Adrenal gland (tissue), 12 donors: ENCODE results near the gene DPP10. TPM values are rescaled to one million over a fixed set of nuclear protein-coding genes. Genes with fewer than 3 reads are reported as not detected.

Source experiments
- DNase-seq, 7 donors: peaks; one replicate each; pipeline ENCODE4 v3.0.0-alpha.2; 2019 to 2020
- H3K27ac ChIP-seq, 5 donors: fragments of 200-600 bp; sonication (generic) in 4 of 5; 1 replicate in 3 of 5; 2 replicates in 2 of 5; pipeline versions ENCODE4 v1.5.1 to v1.8.0; 2016 to 2020; ENCODE audit warnings: mild to moderate bottlenecking in 1 of 5
- H3K27me3 ChIP-seq: fragments of 200-600 bp; 2 replicates; pipeline ENCODE4 v1.8.0; 2021
- H3K36me3 ChIP-seq, 2 donors: fragments of 200-600 bp; replicated peaks in 1 of 2; 1 replicate in 1 of 2; 2 replicates in 1 of 2; pipeline versions ENCODE4 v1.5.1 to v1.8.0; 2018 to 2022
- H3K4me1 ChIP-seq, 2 donors: fragments of 200-600 bp; replicated peaks in 1 of 2; 1 replicate in 1 of 2; 2 replicates in 1 of 2; pipeline versions ENCODE4 v1.5.1 to v1.8.0; 2018 to 2021
- H3K4me3 ChIP-seq, 4 donors: fragments of 200-600 bp; sonication (generic) in 3 of 4; one replicate each; pipeline ENCODE4 v1.5.1; 2016 to 2018
- H3K9me3 ChIP-seq, 3 donors: fragments of 200-600 bp; sonication (generic) in 1 of 3; replicated peaks in 1 of 3; 1 replicate in 2 of 3; 2 replicates in 1 of 3; pipeline versions ENCODE4 v1.5.1 to v1.8.0; 2016 to 2021
- POLR2A ChIP-seq, 2 donors: fragments of 450-650 bp; IDR thresholded peaks; one replicate each; pipeline ENCODE4 v1.6.1; 2017; ENCODE audit warnings: antibody characterized with exemption in 2 of 2, mild to moderate bottlenecking in 2 of 2, moderate library complexity in 1 of 2
- WGBS, 4 donors: extraction: QIAGEN DNeasy Blood & Tissue Kit in 2 of 4; methylation state at CpG; one replicate each; pipeline versions ENCODE4 v1.1.5 to v1.1.7; 2013 to 2017; 5-methylcytosine and 5-hydroxymethylcytosine counted together
- intact Hi-C, 2 donors: fragments of 100-400 bp; cut with DNase I; formaldehyde crosslinking; loops; one replicate each; pipeline versions ENCODE4 v1.14.1 to v1.15.0; 2022 to 2023
- polyA plus RNA-seq, 3 donors: library from polyadenylated mRNA; stranded (reverse); fragments of 200-250 nt in 2 of 3; fragments of 350-450 nt in 1 of 3; fragmentation: Illumina TruSeq in 1 of 3; extraction: RNeasy Lipid Tissue Mini Kit (QIAGEN cat#74804) in 1 of 3; gene quantifications; one replicate each; pipeline ENCODE4 v1.2.3, GENCODE V29; 2013 to 2014
- total RNA-seq, 9 donors: library from RNA; depleted of rRNA in 4 of 9; stranded (reverse); fragments of >200 nt in 4 of 9; fragments of 120-200 nt in 1 of 9; fragmentation: NEBNext Ultra II Directional in 1 of 9; extraction: Animal tissue kit (Norgen Biotek cat#: 25700) in 1 of 9; gene quantifications; one replicate each; pipeline versions ENCODE4 v1.1.0 to v1.2.4, GENCODE V29; 2013 to 2023
- TF ChIP-seq, protein P1 (sequence below), 6 experiments: fragments of 450-650 bp in 4 of 6; fragments of 200-600 bp in 2 of 6; sonication (generic) in 1 of 6; IDR thresholded peaks; 1 replicate in 5 of 6; 2 replicates in 1 of 6; pipeline versions ENCODE4 v1.5.1 to v1.8.0; 2016 to 2021; ENCODE audit warnings: antibody characterized with exemption in 6 of 6, mild to moderate bottlenecking in 2 of 6, moderate library complexity in 1 of 6
- donor health status: healthy with polysubstance abuse.
- donor health status: Bipolar disorder and iron deficiency.
- donor health status: DM: yes; HTN: yes; CAD: no.
- donor health status: DM: no; HTN: no; CAD: no.
- donor health status: DM: no; HTN: no; CAD: no.
- donor health status: DM: yes; HTN: yes; CAD: no.

Gene DPP10
- total and polyA plus RNA-seq, 12 donors, result 5.2 to 257 (median 32.0) TPM

DNA sequence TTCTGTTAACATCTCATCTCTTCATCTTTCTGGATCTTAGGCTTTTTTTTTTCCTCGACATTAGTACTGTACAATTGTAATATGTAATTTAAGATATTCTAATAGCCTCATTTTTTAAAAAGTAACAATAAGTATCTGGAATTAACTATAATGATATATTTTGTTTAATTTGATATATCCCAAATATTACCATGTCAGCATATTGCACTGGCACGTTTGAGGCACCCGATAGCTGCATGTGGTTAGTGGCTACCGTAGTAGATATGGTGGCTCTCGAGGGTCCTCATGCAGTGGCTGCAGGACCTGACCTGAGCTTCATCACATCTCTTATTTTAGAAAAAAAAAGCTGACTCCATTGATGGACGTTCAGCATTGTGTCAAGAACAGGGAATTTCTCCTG lies 371.9 kb downstream of the DPP10 start:
- intact Hi-C loops, result no loop called here
- Histone ChIP-seq H3K36me3 (no peaks in the 10 kb centered on the region), H3K27me3 (no peaks in the 10 kb centered on the region), H3K4me3 (no peak overlapping the region), H3K9me3 (no peaks in the 10 kb centered on the region), H3K4me1 (no peaks in the 10 kb centered on the region), H3K27ac (no peak overlapping the region)
- DNase-seq, result no peak
- TF ChIP-seq, protein P1, sequence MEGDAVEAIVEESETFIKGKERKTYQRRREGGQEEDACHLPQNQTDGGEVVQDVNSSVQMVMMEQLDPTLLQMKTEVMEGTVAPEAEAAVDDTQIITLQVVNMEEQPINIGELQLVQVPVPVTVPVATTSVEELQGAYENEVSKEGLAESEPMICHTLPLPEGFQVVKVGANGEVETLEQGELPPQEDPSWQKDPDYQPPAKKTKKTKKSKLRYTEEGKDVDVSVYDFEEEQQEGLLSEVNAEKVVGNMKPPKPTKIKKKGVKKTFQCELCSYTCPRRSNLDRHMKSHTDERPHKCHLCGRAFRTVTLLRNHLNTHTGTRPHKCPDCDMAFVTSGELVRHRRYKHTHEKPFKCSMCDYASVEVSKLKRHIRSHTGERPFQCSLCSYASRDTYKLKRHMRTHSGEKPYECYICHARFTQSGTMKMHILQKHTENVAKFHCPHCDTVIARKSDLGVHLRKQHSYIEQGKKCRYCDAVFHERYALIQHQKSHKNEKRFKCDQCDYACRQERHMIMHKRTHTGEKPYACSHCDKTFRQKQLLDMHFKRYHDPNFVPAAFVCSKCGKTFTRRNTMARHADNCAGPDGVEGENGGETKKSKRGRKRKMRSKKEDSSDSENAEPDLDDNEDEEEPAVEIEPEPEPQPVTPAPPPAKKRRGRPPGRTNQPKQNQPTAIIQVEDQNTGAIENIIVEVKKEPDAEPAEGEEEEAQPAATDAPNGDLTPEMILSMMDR (IDR thresholded peaks at IDR 0.05), result no peak
- TF ChIP-seq POLR2A (IDR thresholded peaks at IDR 0.05), result no peak
- 72 to 79% (median 75%) methylated on average over 6 of the region's 6 CpGs for WGBS, 4 donors

DNA sequence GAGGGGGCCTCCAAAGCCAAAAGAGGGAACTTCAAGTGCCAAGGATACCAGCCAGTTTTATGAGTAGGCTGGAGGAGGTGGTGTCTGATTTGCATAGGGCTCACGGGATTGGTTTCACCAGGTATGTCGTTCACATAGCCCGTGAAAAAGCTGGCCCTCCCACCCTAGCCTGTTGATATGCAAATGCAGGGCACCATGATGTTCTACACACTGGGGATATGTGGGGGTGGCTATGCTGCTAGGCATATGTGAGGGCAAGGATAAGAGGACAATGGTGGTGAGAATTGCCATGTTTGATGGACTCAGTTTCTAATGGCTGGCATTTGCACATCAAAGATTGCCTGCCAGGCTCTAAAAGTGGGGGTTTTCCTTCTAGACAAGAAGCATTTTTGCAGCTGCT lies 378.6 kb downstream of the DPP10 start:
- no peak overlapping the region for H3K4me3 ChIP-seq
- intact Hi-C loops, result no loop called here
- no peaks in the 10 kb centered on the region for H3K27me3 ChIP-seq
- no peaks in the 10 kb centered on the region for H3K4me1 ChIP-seq
- no peaks in the 10 kb centered on the region for H3K9me3 ChIP-seq
- TF ChIP-seq, protein P1 (IDR thresholded peaks at IDR 0.05), result no peak
- TF ChIP-seq POLR2A (IDR thresholded peaks at IDR 0.05), result no peak
- 72 to 86% (median 79%) methylated on average over 3 of the region's 3 CpGs for WGBS, 4 donors
- no peak overlapping the region for H3K27ac ChIP-seq
- DNase-seq, result no peak
- no peaks in the 10 kb centered on the region for H3K36me3 ChIP-seq

DNA sequence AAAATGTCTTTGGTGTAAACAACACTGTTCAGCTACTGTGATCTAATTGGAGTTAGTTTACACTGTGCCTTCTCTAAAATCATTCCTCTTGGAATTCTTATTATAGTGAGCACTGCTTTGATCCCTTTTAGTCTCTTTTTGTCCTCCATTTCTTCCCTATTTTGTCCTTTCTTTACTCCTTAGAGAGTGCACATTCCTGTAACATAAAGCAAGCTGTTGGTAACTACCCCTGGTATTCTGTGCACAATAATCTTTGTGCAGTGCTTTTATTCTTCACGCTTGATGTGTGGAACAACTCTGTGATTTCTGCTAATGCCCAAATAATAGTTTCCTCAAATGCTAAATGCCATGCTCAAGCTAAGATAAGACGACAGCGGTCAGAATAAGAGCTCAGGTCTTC lies 401.5 kb downstream of the DPP10 start:
- H3K4me3 ChIP-seq, result no peak overlapping the region
- no peaks in the 10 kb centered on the region for H3K36me3 ChIP-seq
- no peaks in the 10 kb centered on the region for H3K9me3 ChIP-seq
- DNase-seq, result no peak
- TF ChIP-seq, protein P1 (IDR thresholded peaks at IDR 0.05), result no peak
- no peak for TF ChIP-seq POLR2A (IDR thresholded peaks at IDR 0.05)
- H3K27ac ChIP-seq, result no peak overlapping the region
- 85 to 90% (median 88%) methylated on average over 3 of the region's 3 CpGs for WGBS, 4 donors
- intact Hi-C loops, result no loop called here
- no peaks in the 10 kb centered on the region for H3K4me1 ChIP-seq
- no peaks in the 10 kb centered on the region for H3K27me3 ChIP-seq

DNA sequence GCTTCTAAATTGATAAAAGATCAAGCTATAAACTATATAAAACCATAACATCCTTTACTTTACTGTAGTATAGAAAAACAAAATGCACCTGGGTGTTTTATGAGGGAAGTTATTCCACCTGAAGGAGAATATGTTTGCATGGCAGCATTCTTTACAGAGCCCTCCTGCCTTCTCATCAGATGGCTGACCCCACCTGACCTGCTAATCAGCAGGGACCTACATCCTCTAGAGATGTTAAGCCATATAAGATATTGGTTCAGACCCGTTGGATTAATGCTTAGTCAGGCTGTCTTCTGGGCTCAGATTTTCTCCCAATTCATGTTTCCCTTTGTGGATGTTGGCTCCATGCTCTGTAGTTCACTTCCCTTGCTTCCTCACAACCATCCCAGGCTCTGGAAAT lies 414.8 kb downstream of the DPP10 start:
- Histone ChIP-seq H3K4me1 (no peaks in the 10 kb centered on the region), H3K4me3 (no peak overlapping the region), H3K27ac (no peak overlapping the region), H3K36me3 (no peaks in the 10 kb centered on the region), H3K27me3 (no peaks in the 10 kb centered on the region), H3K9me3 (no peaks in the 10 kb centered on the region)
- TF ChIP-seq, protein P1 (IDR thresholded peaks at IDR 0.05), result no peak
- no peak for TF ChIP-seq POLR2A (IDR thresholded peaks at IDR 0.05)
- intact Hi-C loops, result no loop called here
- 62 to 92% (median 69%) methylated on average over 1 of the region's 1 CpG for WGBS, 4 donors
- no peak for DNase-seq
